Measurements from ENCODE around the gene VPS29. TPM values are rescaled to one million over a fixed set of nuclear protein-coding genes. Genes with fewer than 3 reads are reported as not detected.

The VPS29 gene
- polyA plus RNA-seq, 1 donor (not counting 4 experiments of a cell fraction or from before 2014, with no cell fraction given) = 219 TPM

- FAIRE-seq = no peak
- peaks cover 33% of the 10 kb centered on the region for H3K4me1 ChIP-seq (ENCODE audit: control insufficient read depth, extremely low read depth, insufficient read depth, low read length)
Measured at GRCh38 chr12:110549716-110550115, 47.8 kb upstream of the VPS29 start.

GRCh38 chr12:110548678-110549077 lies 46.8 kb upstream of the VPS29 start:
- no peak overlapping the region for H3K27ac ChIP-seq (ENCODE audit: control insufficient read depth, insufficient read depth, low read length)
- DNase-seq (ENCODE audit: low read depth, low spot score) = no peak
- H3K9ac ChIP-seq (ENCODE audit: control insufficient read depth, extremely low read depth, insufficient read depth, low read length) = no peak overlapping the region
- H3K4me1 ChIP-seq (ENCODE audit: control insufficient read depth, extremely low read depth, insufficient read depth, low read length) = peaks cover 43% of the 10 kb centered on the region
- H3K27me3 ChIP-seq (ENCODE audit: control insufficient read depth, extremely low read depth, insufficient read depth, low read length) = no peaks in the 10 kb centered on the region
- H3K4me2 ChIP-seq (ENCODE audit: control insufficient read depth, extremely low read depth, insufficient read depth, low read depth, low read length) = no peak overlapping the region
- H3K9me1 ChIP-seq (ENCODE audit: control insufficient read depth, extremely low read depth, insufficient read depth, low read length) = peaks cover 2% of the 10 kb centered on the region
- H3K36me3 ChIP-seq (ENCODE audit: control insufficient read depth in 2 of 2, extremely low read depth in 1 of 2, insufficient read depth in 2 of 2, low read length in 2 of 2) = peaks cover 9 to 21% of the 10 kb centered on the region in 2 experiments
- H4K20me1 ChIP-seq (ENCODE audit: control insufficient read depth, extremely low read depth, insufficient read depth, low read length) = no peaks in the 10 kb centered on the region
- no peak for TF ChIP-seq CTCF (optimal IDR thresholded peaks at IDR 0.05 in 1 of 3, IDR thresholded peaks at IDR 0.05 in 1 of 3, conservative IDR thresholded peaks at IDR 0.05 in 1 of 3; ENCODE audit: extremely low read depth in 1 of 3, insufficient read depth in 2 of 3, low read length in 3 of 3)
- dilution Hi-C loops (cut with MboI; ENCODE audit: extremely low pct_ligation_motif_present, low sequenced_read_pairs) = no loop called here
- peaks cover 56% of the 10 kb centered on the region for H3K79me2 ChIP-seq (ENCODE audit: control insufficient read depth, insufficient read depth, low read length)
- no peak for FAIRE-seq
- H3K4me3 ChIP-seq (ENCODE audit: control insufficient read depth in 2 of 3, extremely low read depth in 1 of 3, insufficient read depth in 2 of 3, low read depth in 1 of 3, low read length in 3 of 3) = no peak overlapping the region
- H2AFZ ChIP-seq (ENCODE audit: control insufficient read depth, low read length) = no peak overlapping the region
- no peaks in the 10 kb centered on the region for H3K9me3 ChIP-seq (ENCODE audit: control insufficient read depth, low read depth, low read length)

More at GRCh38 chr12:110549716-110550115, 47.8 kb upstream of the VPS29 start:
- Histone ChIP-seq H4K20me1 (ENCODE audit: control insufficient read depth, extremely low read depth, insufficient read depth, low read length) (no peaks in the 10 kb centered on the region), H3K27ac (ENCODE audit: control insufficient read depth, insufficient read depth, low read length) (no peak overlapping the region), H3K79me2 (ENCODE audit: control insufficient read depth, insufficient read depth, low read length) (peaks cover 66% of the 10 kb centered on the region), H3K4me3 (ENCODE audit: control insufficient read depth in 2 of 3, extremely low read depth in 1 of 3, insufficient read depth in 2 of 3, low read depth in 1 of 3, low read length in 3 of 3) (no peak overlapping the region), H3K4me2 (ENCODE audit: control insufficient read depth, extremely low read depth, insufficient read depth, low read depth, low read length) (no peak overlapping the region), H3K9ac (ENCODE audit: control insufficient read depth, extremely low read depth, insufficient read depth, low read length) (no peak overlapping the region), H3K9me1 (ENCODE audit: control insufficient read depth, extremely low read depth, insufficient read depth, low read length) (peaks cover 2% of the 10 kb centered on the region), H3K9me3 (ENCODE audit: control insufficient read depth, low read depth, low read length) (no peaks in the 10 kb centered on the region), H3K27me3 (ENCODE audit: control insufficient read depth, extremely low read depth, insufficient read depth, low read length) (no peaks in the 10 kb centered on the region), H2AFZ (ENCODE audit: control insufficient read depth, low read length) (no peak overlapping the region), H3K36me3 (ENCODE audit: control insufficient read depth in 2 of 2, extremely low read depth in 1 of 2, insufficient read depth in 2 of 2, low read length in 2 of 2) (peaks cover 9 to 24% of the 10 kb centered on the region in 2 experiments)
- no peak for DNase-seq (ENCODE audit: low read depth, low spot score)
- dilution Hi-C loops (cut with MboI; ENCODE audit: extremely low pct_ligation_motif_present, low sequenced_read_pairs) = no loop called here
- TF ChIP-seq CTCF (optimal IDR thresholded peaks at IDR 0.05 in 1 of 3, IDR thresholded peaks at IDR 0.05 in 1 of 3, conservative IDR thresholded peaks at IDR 0.05 in 1 of 3; ENCODE audit: extremely low read depth in 1 of 3, insufficient read depth in 2 of 3, low read length in 3 of 3) = no peak

All from keratinocyte (primary cell).